ENCODE measurements around the gene MCL1. TPM values are rescaled to one million over a fixed set of nuclear protein-coding genes. Genes with fewer than 3 reads are reported as not detected.
A peak's percentile ranks its signal among the peaks of the same experiment; 100 is the strongest.

The MCL1 gene
- total RNA-seq, 2 experiments from 2014 or later: 249 to 261 TPM

DNA sequence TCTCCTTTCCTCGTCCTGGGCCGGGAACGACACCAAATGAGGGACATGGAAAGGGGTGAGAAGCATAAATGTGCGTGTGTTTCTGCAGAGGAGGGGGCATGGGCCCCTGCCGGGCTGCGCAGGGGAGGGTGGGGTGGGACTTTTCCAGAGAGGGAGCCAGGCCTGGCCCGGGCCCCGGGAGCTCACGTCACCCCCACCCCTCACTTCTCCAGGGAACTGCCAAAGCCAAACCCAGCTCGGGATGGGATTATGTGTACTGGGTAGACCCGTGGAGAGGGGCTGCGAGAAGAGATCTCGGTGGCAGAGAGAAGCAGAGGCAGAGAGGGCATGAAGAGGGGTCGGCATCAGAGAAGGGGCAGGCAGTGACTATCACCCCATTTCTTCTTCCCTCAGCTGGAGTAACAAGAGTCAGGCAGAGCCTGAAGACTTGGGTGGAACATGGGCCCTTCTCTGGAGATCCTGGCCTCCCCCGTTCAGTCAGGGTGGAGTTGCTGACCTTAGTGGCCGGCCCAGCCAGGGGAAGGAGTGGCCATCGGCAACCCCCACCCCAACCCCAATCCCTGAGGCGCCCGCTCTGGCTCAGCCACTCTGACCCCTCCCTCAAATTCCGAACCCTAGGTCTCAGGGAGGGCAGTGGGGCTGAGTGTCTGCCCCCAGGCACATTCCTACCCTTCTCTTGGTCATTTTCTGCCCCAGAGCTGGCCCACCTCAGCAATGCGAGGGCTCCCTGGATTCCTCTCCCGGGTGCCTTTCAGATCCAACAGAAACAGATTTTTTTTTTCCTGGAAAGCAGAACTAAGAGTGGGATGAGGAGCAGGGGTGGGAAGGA is 29.0 kb downstream of the MCL1 start:
- no peak for DNase-seq
- Mint-ChIP-seq H3K36me3 (ENCODE audit: low read depth) (no peaks in the 10 kb centered on the region), H3K27me3 (ENCODE audit: low read depth) (peaks cover 23% of the 10 kb centered on the region), H3K9me3 (ENCODE audit: insufficient read depth) (no peaks in the 10 kb centered on the region), H3K4me1 (ENCODE audit: low read depth) (peaks cover 36% of the 10 kb centered on the region), H3K27ac (no peak overlapping the region), H3K4me3 (peak overlapping the region; percentile 73)
- ChIA-PET POLR2A (interaction anchor here (0.7 to 1.6 kb wide), 2 partner anchors 79 to 426 kb away, joined by 4 to 5 read pairs; partner anchors contain the start of gene ENSA), CTCF (interaction anchor here (1.1 to 2.7 kb wide), 4 partner anchors 9 to 295 kb away, joined by 3 to 37 read pairs (median 7); no protein-coding TSS in a partner anchor)
- no peak for ATAC-seq

DNA sequence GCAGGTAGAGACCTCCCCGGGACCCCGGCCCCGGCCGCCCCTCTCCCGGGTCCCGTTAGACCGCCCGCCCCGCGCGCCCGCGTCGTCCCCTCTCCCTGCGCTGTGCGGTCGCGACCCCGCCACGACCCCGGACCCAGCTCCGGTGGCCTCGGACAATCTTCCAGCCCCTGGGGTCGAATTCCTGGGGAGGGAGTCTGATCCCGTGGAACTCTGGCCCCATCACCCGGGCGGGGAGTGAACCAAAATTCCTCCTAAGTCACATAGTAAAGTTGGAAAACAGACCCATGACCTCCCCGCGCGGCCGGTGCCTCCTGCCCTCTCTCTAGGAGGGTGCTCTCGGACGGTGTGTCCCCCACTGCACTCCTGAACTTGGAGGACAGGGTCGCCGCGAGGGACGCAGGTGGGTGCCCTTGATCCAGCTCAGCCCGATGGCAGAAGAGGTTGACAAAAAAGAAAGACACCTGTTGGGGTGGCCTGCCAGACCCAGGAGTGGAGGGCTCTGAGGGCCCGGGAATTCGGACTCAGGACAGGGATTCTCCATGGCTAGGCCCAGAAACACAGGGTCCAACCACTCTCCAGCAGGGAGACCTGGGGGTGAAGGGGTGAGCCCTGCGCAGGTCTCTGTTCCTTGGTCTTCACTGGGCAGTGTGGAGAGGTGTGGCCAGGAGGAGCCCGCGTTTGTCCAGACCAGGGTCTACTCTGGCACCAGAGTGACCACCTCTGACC is 29.8 kb downstream of the MCL1 start:
- CTCF ChIA-PET: interaction anchor here (1.1 to 2.1 kb wide), 3 partner anchors 10 to 70 kb away, joined by 3 to 7 read pairs (median 4); no protein-coding TSS in a partner anchor
- no peaks in the 10 kb centered on the region for H3K36me3 Mint-ChIP-seq (ENCODE audit: low read depth)
- peaks cover 36% of the 10 kb centered on the region for H3K4me1 Mint-ChIP-seq (ENCODE audit: low read depth)
- POLR2A ChIA-PET: interaction anchor here (0.6 kb wide), 1 partner anchor 312 kb away, joined by 3 read pairs; no protein-coding TSS in a partner anchor
- H3K27me3 Mint-ChIP-seq (ENCODE audit: low read depth): peaks cover 25% of the 10 kb centered on the region
- ATAC-seq (no peak), DNase-seq (no peak)
- no peaks in the 10 kb centered on the region for H3K9me3 Mint-ChIP-seq (ENCODE audit: insufficient read depth)
- H3K4me3 Mint-ChIP-seq: peak overlapping the region; percentile 73
- H3K27ac Mint-ChIP-seq: no peak overlapping the region

DNA sequence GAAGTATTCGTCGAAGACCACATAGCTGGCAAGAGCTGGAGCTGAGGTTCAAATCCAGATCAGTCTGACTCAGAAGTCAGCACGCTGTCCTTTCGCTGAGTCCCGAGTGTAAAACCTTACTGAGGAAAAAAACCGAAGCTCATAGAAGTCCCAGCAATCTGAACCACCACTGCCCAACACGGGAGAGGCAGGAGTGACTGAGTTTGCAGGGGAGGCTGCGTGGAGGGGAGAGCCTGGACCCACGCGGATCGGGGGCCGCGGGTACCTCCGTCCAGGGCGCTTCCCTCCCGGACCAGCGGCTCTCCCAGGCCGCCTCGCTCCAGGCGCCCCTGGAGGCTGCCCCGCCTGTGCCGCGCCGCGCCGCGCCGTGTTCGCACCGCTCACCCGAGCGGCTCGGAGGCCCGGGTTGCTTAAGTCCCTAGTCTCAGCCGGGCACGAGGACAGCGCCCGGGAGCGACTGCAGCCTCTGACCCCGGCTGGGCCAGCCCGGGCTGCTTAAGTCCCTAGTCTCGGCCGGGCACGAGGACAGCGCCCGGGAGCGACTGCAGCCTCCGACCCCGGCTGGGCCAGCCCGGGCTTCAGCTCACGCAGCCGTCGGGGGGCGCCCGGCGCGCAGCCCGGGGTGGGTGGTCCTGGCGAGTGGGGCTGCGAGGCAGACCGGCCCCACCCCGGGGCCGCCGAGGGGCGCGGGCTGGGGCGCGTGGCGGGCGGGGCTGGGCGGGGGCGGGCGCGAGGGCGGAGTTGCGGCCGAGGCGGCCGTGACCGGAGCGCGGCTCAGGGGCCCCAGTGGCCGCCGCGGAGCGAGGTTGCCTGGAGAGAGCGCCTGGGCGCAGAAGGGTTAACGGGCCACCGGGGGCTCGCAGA is 30.5 kb downstream of the MCL1 start, which contains the start of gene ADAMTSL4:
TSS of gene ADAMTSL4 (plus strand) at position 777 of the 864 bp plus-strand sequence. CDS start 2,881 bp downstream, outside the sequence.
- CTCF ChIA-PET: interaction anchor here (0.7 to 5.9 kb wide), 6 partner anchors 12 to 71 kb away, joined by 3 to 36 read pairs (median 4); partner anchors contain the start of gene TARS2
- Mint-ChIP-seq H3K27ac (no peak within 1 kb of the TSS), H3K9me3 (ENCODE audit: insufficient read depth) (no peaks in the 10 kb centered on the region), H3K4me3 (peak within 1 kb of the TSS; percentile 73), H3K27me3 (ENCODE audit: low read depth) (peaks cover 25% of the 10 kb centered on the region), H3K4me1 (ENCODE audit: low read depth) (peaks cover 36% of the 10 kb centered on the region), H3K36me3 (ENCODE audit: low read depth) (no peaks in the 10 kb centered on the region)
- ATAC-seq: peak; percentile 88
- POLR2A ChIA-PET: interaction anchor here (0.6 to 1.0 kb wide), 4 partner anchors 11 to 311 kb away, joined by 3 to 6 read pairs (median 4); no protein-coding TSS in a partner anchor
- DNase-seq: peak; percentile 51

DNA sequence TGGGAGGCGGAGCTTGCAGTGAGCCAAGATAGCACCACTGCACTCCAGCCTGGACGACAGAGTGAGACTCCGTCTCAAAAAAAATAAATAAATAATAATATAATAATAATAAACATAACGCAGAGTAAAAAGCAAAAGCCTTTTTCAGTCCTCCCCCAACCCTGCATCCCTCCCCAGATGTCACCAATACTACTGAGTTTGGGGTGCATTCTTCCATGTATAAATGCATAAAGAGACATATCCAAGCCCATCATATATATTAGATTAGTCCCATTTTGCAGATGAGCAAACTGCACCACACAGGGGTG is 31.1 kb downstream of the MCL1 start:
- Mint-ChIP-seq H3K9me3 (ENCODE audit: insufficient read depth) (no peaks in the 10 kb centered on the region), H3K4me1 (ENCODE audit: low read depth) (peaks cover 36% of the 10 kb centered on the region), H3K27me3 (ENCODE audit: low read depth) (peaks cover 29% of the 10 kb centered on the region), H3K27ac (no peak overlapping the region), H3K36me3 (ENCODE audit: low read depth) (no peaks in the 10 kb centered on the region), H3K4me3 (peak overlapping the region; percentile 69)
- CTCF ChIA-PET: interaction anchor here (0.7 to 5.9 kb wide), 6 partner anchors 13 to 72 kb away, joined by 3 to 36 read pairs (median 4); partner anchors contain the start of gene TARS2
- POLR2A ChIA-PET: interaction anchor here (1.0 kb wide), 3 partner anchors 12 to 23 kb away, joined by 3 to 6 read pairs (median 4); no protein-coding TSS in a partner anchor
- ATAC-seq: no peak
- DNase-seq: no peak

DNA sequence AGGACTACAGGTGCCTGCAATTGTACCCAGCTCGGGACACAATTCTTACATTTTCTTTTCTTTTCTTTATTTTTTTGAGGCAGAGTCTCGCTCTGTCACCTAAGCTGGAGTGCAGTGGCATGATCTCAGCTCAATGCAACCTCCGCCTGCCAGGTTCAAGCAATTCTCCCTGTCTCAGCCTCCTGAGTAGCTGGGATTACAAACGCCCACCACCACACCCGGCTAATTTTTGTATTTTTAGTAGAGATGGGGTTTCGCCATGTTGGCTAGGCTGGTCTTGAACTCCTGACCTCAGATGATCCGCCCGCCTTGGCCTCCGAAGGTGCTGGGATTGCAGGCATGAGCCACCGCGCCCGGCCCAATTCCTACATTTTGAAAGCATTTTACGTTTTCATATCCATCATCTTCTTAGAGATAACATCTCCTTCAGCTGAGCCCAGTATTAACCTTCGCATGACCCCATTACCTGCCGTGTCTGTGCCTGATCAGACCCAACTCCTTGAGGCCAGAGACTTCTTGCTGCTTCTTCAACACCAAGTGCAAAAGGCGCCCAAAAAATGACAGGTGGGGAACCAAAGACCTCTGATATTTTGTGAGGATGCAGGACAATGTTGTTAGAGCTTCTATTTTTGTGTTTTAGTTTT is 33.0 kb downstream of the MCL1 start:
- H3K4me1 Mint-ChIP-seq (ENCODE audit: low read depth): peaks cover 19% of the 10 kb centered on the region
- H3K9me3 Mint-ChIP-seq (ENCODE audit: insufficient read depth): no peaks in the 10 kb centered on the region
- ChIA-PET CTCF (interaction anchor here (0.8 to 5.9 kb wide), 4 partner anchors 14 to 290 kb away, joined by 4 to 36 read pairs (median 4); no protein-coding TSS in a partner anchor), POLR2A (no interaction called here)
- H3K4me3 Mint-ChIP-seq: no peak overlapping the region
- no peaks in the 10 kb centered on the region for H3K36me3 Mint-ChIP-seq (ENCODE audit: low read depth)
- peaks cover 29% of the 10 kb centered on the region for H3K27me3 Mint-ChIP-seq (ENCODE audit: low read depth)
- ATAC-seq: no peak
- DNase-seq: no peak
- no peak overlapping the region for H3K27ac Mint-ChIP-seq

DNA sequence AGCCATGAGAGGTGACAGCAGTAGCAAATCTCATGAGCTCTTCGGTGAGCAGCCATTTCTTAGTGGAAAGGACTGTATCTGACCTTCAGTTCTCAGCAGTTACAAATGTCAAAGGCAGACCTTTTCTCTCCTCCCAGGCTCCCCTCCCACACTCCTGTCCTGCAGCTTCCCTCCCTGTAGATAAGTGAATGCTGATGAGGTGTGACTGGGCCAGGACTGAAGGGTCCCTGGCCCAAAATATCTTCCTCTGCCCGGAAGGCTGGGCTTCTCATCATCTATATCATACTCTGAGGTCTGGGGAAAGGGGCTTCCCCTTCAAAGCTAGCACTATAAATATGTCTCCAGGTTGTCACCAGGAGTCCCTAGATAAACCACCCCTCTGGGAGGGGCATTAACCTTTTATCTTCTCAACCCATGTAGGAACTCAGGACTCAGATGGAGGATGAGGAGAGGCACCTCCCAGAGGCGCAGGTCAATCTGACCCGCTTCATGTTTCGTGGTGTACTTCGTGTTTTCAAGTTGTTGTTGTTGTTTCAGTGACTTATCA is 33.9 kb downstream of the MCL1 start:
- Mint-ChIP-seq H3K4me3 (no peak overlapping the region), H3K27me3 (ENCODE audit: low read depth) (peaks cover 26% of the 10 kb centered on the region), H3K27ac (peak overlapping the region; percentile 36), H3K36me3 (ENCODE audit: low read depth) (no peaks in the 10 kb centered on the region), H3K4me1 (ENCODE audit: low read depth) (peaks cover 11% of the 10 kb centered on the region), H3K9me3 (ENCODE audit: insufficient read depth) (no peaks in the 10 kb centered on the region)
- no peak for DNase-seq
- ChIA-PET CTCF (interaction anchor here (1.2 to 5.9 kb wide), 3 partner anchors 14 to 289 kb away, joined by 4 to 36 read pairs (median 5); no protein-coding TSS in a partner anchor), POLR2A (no interaction called here)
- no peak for ATAC-seq

DNA sequence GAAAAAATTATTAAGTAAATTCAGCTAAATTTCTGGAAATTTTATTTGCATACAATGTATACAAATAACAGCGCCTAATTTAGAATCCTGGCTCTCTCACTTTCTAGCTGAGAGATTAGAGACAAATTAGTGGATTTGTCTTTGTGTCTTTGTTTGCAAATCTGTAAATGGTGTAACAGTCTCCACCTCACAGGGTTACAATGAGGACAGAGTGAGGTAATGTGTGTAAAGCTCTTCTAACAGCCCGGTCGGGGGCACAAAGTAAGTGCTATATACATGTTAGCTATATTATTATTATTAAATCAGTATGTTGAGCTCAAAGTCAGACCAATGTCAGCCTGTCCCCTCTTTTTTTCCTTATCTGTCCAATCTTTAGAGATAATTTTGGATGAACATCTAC is 35.2 kb downstream of the MCL1 start:
- DNase-seq (no peak), ATAC-seq (no peak)
- ChIA-PET POLR2A (no interaction called here), CTCF (interaction anchor here (1.0 to 5.9 kb wide), 2 partner anchors 11 to 17 kb away, joined by 3 to 36 read pairs; no protein-coding TSS in a partner anchor)
- Mint-ChIP-seq H3K9me3 (ENCODE audit: insufficient read depth) (no peaks in the 10 kb centered on the region), H3K27me3 (ENCODE audit: low read depth) (peaks cover 18% of the 10 kb centered on the region), H3K4me3 (no peak overlapping the region), H3K27ac (no peak overlapping the region), H3K36me3 (ENCODE audit: low read depth) (no peaks in the 10 kb centered on the region), H3K4me1 (ENCODE audit: low read depth) (peaks cover 3% of the 10 kb centered on the region)

DNA sequence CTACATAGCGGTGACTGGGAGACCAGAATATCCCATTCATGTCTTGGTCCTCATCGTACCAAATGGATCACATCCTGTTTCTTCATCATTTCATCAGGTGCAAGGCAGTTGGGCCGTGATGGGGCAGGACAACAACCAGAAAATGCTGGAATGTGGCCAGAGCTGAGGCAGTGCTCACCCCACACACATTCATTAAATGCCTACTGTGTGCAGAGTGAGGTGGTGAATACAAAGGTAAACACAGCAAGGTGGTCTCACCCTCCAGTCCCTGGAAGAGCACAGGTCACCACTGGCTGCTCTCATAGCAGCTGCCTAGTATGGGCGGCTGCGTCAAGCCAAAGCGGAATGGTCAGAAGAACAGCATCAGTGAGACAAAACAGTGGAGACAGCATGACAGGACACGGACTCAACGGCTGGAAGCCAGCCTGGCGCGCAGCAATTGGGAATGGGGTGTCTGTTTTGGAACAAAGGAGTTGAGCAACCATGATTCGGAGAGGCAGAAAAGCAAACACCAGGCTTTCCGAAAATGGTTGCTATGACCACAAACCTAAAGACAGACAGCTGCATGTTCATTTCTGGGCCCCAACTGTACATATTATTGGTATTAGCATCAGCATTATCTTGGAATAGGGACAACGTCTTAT is 35.8 kb downstream of the MCL1 start:
- H3K4me3 Mint-ChIP-seq: no peak overlapping the region
- peaks cover 18% of the 10 kb centered on the region for H3K27me3 Mint-ChIP-seq (ENCODE audit: low read depth)
- peaks cover 3% of the 10 kb centered on the region for H3K4me1 Mint-ChIP-seq (ENCODE audit: low read depth)
- H3K9me3 Mint-ChIP-seq (ENCODE audit: insufficient read depth): no peaks in the 10 kb centered on the region
- CTCF ChIA-PET: interaction anchor here (1.0 to 5.9 kb wide), 2 partner anchors 11 to 17 kb away, joined by 3 to 36 read pairs; no protein-coding TSS in a partner anchor
- no peaks in the 10 kb centered on the region for H3K36me3 Mint-ChIP-seq (ENCODE audit: low read depth)
- POLR2A ChIA-PET: interaction anchor here (0.8 kb wide), 1 partner anchor 153 kb away, joined by 4 read pairs; the partner anchor contains the start of gene GOLPH3L
- H3K27ac Mint-ChIP-seq: no peak overlapping the region
- ATAC-seq: no peak
- no peak for DNase-seq

DNA sequence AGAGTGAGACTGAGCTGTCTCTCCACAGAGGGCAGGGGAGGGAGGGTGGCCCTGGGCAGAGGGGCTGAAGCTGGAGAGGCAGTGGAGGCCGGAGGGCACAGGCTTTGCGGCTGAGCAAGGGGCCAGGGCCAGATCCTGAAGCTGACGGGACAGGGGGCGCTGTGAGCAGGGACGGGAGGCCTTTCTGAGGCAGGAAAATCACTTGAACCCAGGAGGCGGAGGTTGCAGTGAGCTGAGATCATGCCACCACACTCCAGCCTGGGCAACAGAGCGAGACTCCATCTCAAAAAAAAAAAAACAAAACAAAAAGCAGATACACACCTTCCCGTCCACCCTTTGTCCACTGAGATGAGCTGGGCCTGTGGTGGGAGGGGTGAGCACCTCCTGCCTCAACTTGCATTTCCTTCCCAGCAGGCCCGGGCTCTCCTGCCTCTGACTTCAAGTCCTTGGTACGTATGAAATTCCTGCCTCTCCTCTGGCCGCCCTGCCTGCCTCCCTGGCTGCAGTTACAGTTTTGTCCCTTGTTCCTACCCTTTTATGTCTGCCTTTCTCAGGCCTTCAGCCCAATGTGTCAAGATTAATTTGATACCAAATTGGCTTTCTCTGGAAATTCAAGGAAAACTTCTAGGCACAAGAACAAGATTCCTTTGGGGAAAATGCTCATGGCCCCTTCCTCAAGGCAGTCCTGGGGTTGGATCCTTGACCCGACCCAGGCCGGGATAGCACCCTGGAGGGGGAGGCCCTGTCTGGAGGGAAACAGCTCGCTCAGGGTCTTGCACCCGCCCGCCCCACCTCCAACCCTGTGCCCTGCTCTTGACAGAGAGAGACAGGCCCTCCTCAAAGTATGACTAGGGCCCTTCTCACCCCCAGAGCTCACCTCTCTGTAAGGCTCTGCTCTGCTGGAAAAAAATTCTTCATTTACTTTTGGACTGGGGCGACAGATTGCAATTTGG is 41.4 kb downstream of the MCL1 start:
- ATAC-seq (no peak), DNase-seq (no peak)
- ChIA-PET CTCF (interaction anchor here (2.1 kb wide), 1 partner anchor 22 kb away, joined by 7 read pairs; no protein-coding TSS in a partner anchor), POLR2A (no interaction called here)
- H3K27me3 Mint-ChIP-seq (ENCODE audit: low read depth): peaks cover 3% of the 10 kb centered on the region
- no peak overlapping the region for H3K4me3 Mint-ChIP-seq
- H3K4me1 Mint-ChIP-seq (ENCODE audit: low read depth): no peaks in the 10 kb centered on the region
- no peaks in the 10 kb centered on the region for H3K9me3 Mint-ChIP-seq (ENCODE audit: insufficient read depth)
- H3K27ac Mint-ChIP-seq: no peak overlapping the region
- no peaks in the 10 kb centered on the region for H3K36me3 Mint-ChIP-seq (ENCODE audit: low read depth)

All from activated CD8-positive, alpha-beta T cell treated with anti-CD3 and anti-CD28 coated beads, Interleukin-2, amount 10 ng/mL, durations not matched to agents 7 days and 5 days (primary cell).